Renal cortical epithelial cell (primary cell): ENCODE measurements around the gene LRRC61. TPM values are rescaled to one million over a fixed set of nuclear protein-coding genes. Genes with fewer than 3 reads are reported as not detected.

ENCODE experiments used
- DNase-seq: peaks from one replicate; pipeline ENCODE4 v3.0.0-alpha.2; 2011; ENCODE audit warnings: low read depth
- total RNA-seq: library from RNA; depleted of rRNA; stranded (reverse); fragments of >200 nt; gene quantifications from 2 replicates; pipeline ENCODE4 v1.2.3, GENCODE V29; 2014

The LRRC61 gene
- total RNA-seq, 1 donor from 2014 or later, result 86.5 TPM

GRCh38 chr7:150370612-150371071 is 47.5 kb downstream of the LRRC61 start:
- DNase-seq, result no peak

- DNase-seq, result no peak
Observed at GRCh38 chr7:150371131-150371995, 48.2 kb downstream of the LRRC61 start.

- DNase-seq, result no peak
Observed at GRCh38 chr7:150371996-150372270, 48.8 kb downstream of the LRRC61 start.

GRCh38 chr7:150372271-150373048 is 49.3 kb downstream of the LRRC61 start:
- no peak for DNase-seq

GRCh38 chr7:150373049-150373801 is 50.1 kb downstream of the LRRC61 start:
- DNase-seq, result no peak

- no peak for DNase-seq
Observed at GRCh38 chr7:150374026-150374425, 50.9 kb downstream of the LRRC61 start.

- no peak for DNase-seq
Observed at GRCh38 chr7:150374472-150374871, 51.3 kb downstream of the LRRC61 start.

- DNase-seq, result peak; percentile 39
Observed at GRCh38 chr7:150375662-150376521, 52.7 kb downstream of the LRRC61 start.

- no peak for DNase-seq
Observed at GRCh38 chr7:150376560-150376959, 53.4 kb downstream of the LRRC61 start.

- DNase-seq, result no peak
Observed at GRCh38 chr7:150377196-150377595, 54.0 kb downstream of the LRRC61 start.

- no peak for DNase-seq
Observed at GRCh38 chr7:150377635-150378034, 54.5 kb downstream of the LRRC61 start.

- DNase-seq, result peak; percentile 78
Observed at GRCh38 chr7:150378115-150378852, 55.1 kb downstream of the LRRC61 start.

GRCh38 chr7:150378853-150379440 is 55.8 kb downstream of the LRRC61 start, which contains the start of gene ZNF775:
TSS of gene ZNF775 (plus strand) at chr7:150379330. CDS start at chr7:150388471, 9,141 bp downstream.
- DNase-seq, result peak; percentile 73

GRCh38 chr7:150379441-150380379 is 56.6 kb downstream of the LRRC61 start:
- DNase-seq, result no peak

GRCh38 chr7:150380463-150380862 is 57.3 kb downstream of the LRRC61 start:
- DNase-seq, result no peak

- no peak for DNase-seq
Observed at GRCh38 chr7:150381096-150381495, 57.9 kb downstream of the LRRC61 start.

GRCh38 chr7:150381785-150382122 is 58.6 kb downstream of the LRRC61 start:
- no peak for DNase-seq

- no peak for DNase-seq
Observed at GRCh38 chr7:150382123-150382843, 59.1 kb downstream of the LRRC61 start.
